Right atrium auricular region (tissue), 2 donors: Measurements from ENCODE around the gene HLX. TPM values are rescaled to one million over a fixed set of nuclear protein-coding genes. Genes with fewer than 3 reads are reported as not detected.

Experiments
- DNase-seq: peaks from one replicate; pipeline ENCODE4 v3.0.0-alpha.2; 2019; ENCODE audit warnings: low spot score
- H3K27ac ChIP-seq, 2 donors: fragments of 200-600 bp; sonication (generic); 1 replicate in 1 of 2; 2 replicates in 1 of 2; pipeline ENCODE4 v1.5.1; 2016 to 2019
- H3K27me3 ChIP-seq, 2 donors: fragments of 200-600 bp; sonication (generic); one replicate each; pipeline versions ENCODE4 v1.5.1 to v1.6.0; 2017 to 2019
- H3K36me3 ChIP-seq: fragments of 200-600 bp; sonication (generic); one replicate; pipeline ENCODE4 v1.5.1; 2016
- H3K4me1 ChIP-seq, 2 donors: fragments of 200-600 bp; sonication (generic); one replicate each; pipeline versions ENCODE4 v1.5.1 to v1.6.0; 2017 to 2019
- H3K4me3 ChIP-seq, 2 donors: fragments of 200-600 bp; sonication (generic); 1 replicate in 1 of 2; 2 replicates in 1 of 2; pipeline ENCODE4 v1.5.1; 2017 to 2019; ENCODE audit warnings: mild to moderate bottlenecking in 1 of 2, moderate library complexity in 1 of 2
- H3K9me3 ChIP-seq, 2 donors: fragments of 200-600 bp; sonication (generic); one replicate each; pipeline ENCODE4 v1.5.1; 2019
- CTCF ChIP-seq, 2 donors: fragments of 200-600 bp; sonication (generic); IDR thresholded peaks; one replicate each; pipeline ENCODE4 v1.5.1; 2019; ENCODE audit warnings: antibody characterized with exemption in 2 of 2
- total RNA-seq, 2 donors: library from RNA; depleted of rRNA; stranded (reverse); fragments of >200 nt; gene quantifications; one replicate each; pipeline ENCODE4 v1.1.0, GENCODE V29; 2016

The HLX gene
- total RNA-seq: 1 to 10 TPM; 5.5 to 6.2 TPM

- Histone ChIP-seq H3K27me3 (no peaks in the 10 kb centered on the region), H3K9me3 (no peaks in the 10 kb centered on the region), H3K36me3 (peaks cover 9% of the 10 kb centered on the region), H3K4me1 (peaks cover 0 to 66% of the 10 kb centered on the region in 2 donors), H3K4me3 (peak within 1 kb of the TSS; percentile 62 to 96), H3K27ac (peak within 1 kb of the TSS; percentile 93 to 98)
- TF ChIP-seq CTCF (IDR thresholded peaks at IDR 0.05): no peak
- peak; percentile 94 for DNase-seq
Observed at GRCh38 chr1:220879076-220879508, at the start of gene HLX. HLX (plus strand) TSS chr1:220879443; CDS start chr1:220879858, 415 bp downstream.

GRCh38 chr1:220833436-220833835 is 45.8 kb upstream of the HLX start:
- no peaks in the 10 kb centered on the region for H3K36me3 ChIP-seq
- H3K9me3 ChIP-seq: no peaks in the 10 kb centered on the region
- no peak for DNase-seq
- H3K27me3 ChIP-seq: no peaks in the 10 kb centered on the region
- no peak overlapping the region for H3K4me3 ChIP-seq
- TF ChIP-seq CTCF (IDR thresholded peaks at IDR 0.05): no peak
- no peak overlapping the region for H3K27ac ChIP-seq
- H3K4me1 ChIP-seq: peaks cover 0 to 12% of the 10 kb centered on the region in 2 donors

- H3K36me3 ChIP-seq: no peaks in the 10 kb centered on the region
- H3K27me3 ChIP-seq: no peaks in the 10 kb centered on the region
- H3K4me3 ChIP-seq: no peak overlapping the region
- DNase-seq: no peak
- no peak overlapping the region for H3K27ac ChIP-seq
- TF ChIP-seq CTCF (IDR thresholded peaks at IDR 0.05): no peak
- no peaks in the 10 kb centered on the region for H3K9me3 ChIP-seq
- peaks cover 0 to 5% of the 10 kb centered on the region in 2 donors for H3K4me1 ChIP-seq
Observed at GRCh38 chr1:220834155-220834870, 44.9 kb upstream of the HLX start.

GRCh38 chr1:220838578-220838977 is 40.7 kb upstream of the HLX start:
- no peaks in the 10 kb centered on the region for H3K27me3 ChIP-seq
- no peak for DNase-seq
- H3K9me3 ChIP-seq: no peaks in the 10 kb centered on the region
- no peak overlapping the region for H3K27ac ChIP-seq
- peaks cover 0 to 21% of the 10 kb centered on the region in 2 donors for H3K4me1 ChIP-seq
- no peaks in the 10 kb centered on the region for H3K36me3 ChIP-seq
- no peak for TF ChIP-seq CTCF (IDR thresholded peaks at IDR 0.05)
- no peak overlapping the region for H3K4me3 ChIP-seq

- H3K9me3 ChIP-seq: no peaks in the 10 kb centered on the region
- TF ChIP-seq CTCF (IDR thresholded peaks at IDR 0.05): no peak
Observed at GRCh38 chr1:220839474-220839873, 39.8 kb upstream of the HLX start.

GRCh38 chr1:220841293-220841692 is 38.0 kb upstream of the HLX start:
- no peaks in the 10 kb centered on the region for H3K36me3 ChIP-seq
- H3K27me3 ChIP-seq: no peaks in the 10 kb centered on the region
- H3K9me3 ChIP-seq: no peaks in the 10 kb centered on the region
- no peak for DNase-seq
- H3K27ac ChIP-seq: no peak overlapping the region
- no peak overlapping the region for H3K4me3 ChIP-seq
- H3K4me1 ChIP-seq: peaks cover 0 to 23% of the 10 kb centered on the region in 2 donors
- TF ChIP-seq CTCF (IDR thresholded peaks at IDR 0.05): no peak

More at GRCh38 chr1:220839474-220839873, 39.8 kb upstream of the HLX start:
- Histone ChIP-seq H3K36me3 (no peaks in the 10 kb centered on the region), H3K27me3 (no peaks in the 10 kb centered on the region), H3K4me1 (peaks cover 0 to 23% of the 10 kb centered on the region in 2 donors), H3K4me3 (no peak overlapping the region), H3K27ac (no peak overlapping the region)
- no peak for DNase-seq
